GM06990 (cell line): ENCODE data around the gene POLR1B.

Experiments used
- DNase-seq: peaks from one replicate; pipeline ENCODE4 v3.0.0-alpha.2; 2011; ENCODE audit not compliant: insufficient read length; ENCODE audit errors: extremely low read depth
- H3K27me3 ChIP-seq: replicated peaks from 2 replicates; pipeline ENCODE4 v1.6.0; 2011; ENCODE audit warnings: low read length; ENCODE audit not compliant: control insufficient read depth, insufficient read depth
- H3K36me3 ChIP-seq: 2 replicates; pipeline ENCODE4 v1.5.1; 2011; ENCODE audit warnings: low read length; ENCODE audit not compliant: control insufficient read depth, insufficient read depth
- H3K4me3 ChIP-seq: replicated peaks from 2 replicates; pipeline ENCODE4 v1.5.1; 2011; ENCODE audit warnings: low read depth, mild to moderate bottlenecking, control low read depth, low read length
- CTCF ChIP-seq: IDR thresholded peaks from 2 replicates; pipeline ENCODE4 v1.5.1; 2011; ENCODE audit warnings: low read length, control low read depth, mild to moderate bottlenecking, inconsistent platforms; ENCODE audit not compliant: insufficient read depth, poor library complexity, severe bottlenecking

Gene POLR1B

GRCh38 chr2:112621790-112622527, 79.7 kb downstream of the POLR1B start:
- Histone ChIP-seq H3K4me3 (no peak overlapping the region), H3K36me3 (no peaks in the 10 kb centered on the region), H3K27me3 (no peaks in the 10 kb centered on the region; the same call in 1 of the 2 replicates)
- no peak for TF ChIP-seq CTCF
- DNase-seq = no peak

- H3K4me3 ChIP-seq = no peak overlapping the region
Observed at GRCh38 chr2:112622528-112622849, 80.2 kb downstream of the POLR1B start.

GRCh38 chr2:112623913-112624777, 81.9 kb downstream of the POLR1B start:
- no peaks in the 10 kb centered on the region for H3K36me3 ChIP-seq
- no peak overlapping the region for H3K4me3 ChIP-seq
- DNase-seq = no peak
- H3K27me3 ChIP-seq = no peaks in the 10 kb centered on the region; the same call in 1 of the 2 replicates
- no peak for TF ChIP-seq CTCF

More at GRCh38 chr2:112622528-112622849, 80.2 kb downstream of the POLR1B start:
- TF ChIP-seq CTCF = no peak
- H3K36me3 ChIP-seq = no peaks in the 10 kb centered on the region
- H3K27me3 ChIP-seq = no peaks in the 10 kb centered on the region; the same call in 1 of the 2 replicates
- DNase-seq = no peak

- no peak for TF ChIP-seq CTCF
- DNase-seq = no peak
- no peaks in the 10 kb centered on the region; the same call in 1 of the 2 replicates for H3K27me3 ChIP-seq
- H3K4me3 ChIP-seq = no peak overlapping the region
- H3K36me3 ChIP-seq = no peaks in the 10 kb centered on the region
Observed at GRCh38 chr2:112625474-112626114, 83.3 kb downstream of the POLR1B start.

GRCh38 chr2:112626604-112627059, 84.4 kb downstream of the POLR1B start:
- Histone ChIP-seq H3K27me3 (no peaks in the 10 kb centered on the region), H3K4me3 (no peak overlapping the region), H3K36me3 (no peaks in the 10 kb centered on the region)
- peak; percentile 97 for TF ChIP-seq CTCF
- peak; percentile 65 for DNase-seq
